SK-MEL-5 (cell line): Measurements from ENCODE around the gene SLC25A21. TPM values are rescaled to one million over a fixed set of nuclear protein-coding genes. Genes with fewer than 3 reads are reported as not detected.

Source experiments
- DNase-seq: peaks from one replicate; pipeline ENCODE4 v3.0.0-alpha.2; 2016; ENCODE audit warnings: low read depth, low spot score
- in situ Hi-C: cut with HindIII; loops from 2 replicates; pipeline ENCODE4 v1.10.0; 2016; ENCODE audit warnings: low sequenced_read_pairs, high pct_unique_total_duplicates, low pct_unique_long_range_greater_than_20kb
- total RNA-seq: library from RNA; depleted of rRNA; stranded (reverse); fragments of >200 nt; shearing (Covaris generic); gene quantifications from 2 replicates; pipeline ENCODE4 v1.2.3, GENCODE V29; 2014

Gene SLC25A21
- total RNA-seq, 1 experiment from 2014 or later: 1.8 TPM

DNA sequence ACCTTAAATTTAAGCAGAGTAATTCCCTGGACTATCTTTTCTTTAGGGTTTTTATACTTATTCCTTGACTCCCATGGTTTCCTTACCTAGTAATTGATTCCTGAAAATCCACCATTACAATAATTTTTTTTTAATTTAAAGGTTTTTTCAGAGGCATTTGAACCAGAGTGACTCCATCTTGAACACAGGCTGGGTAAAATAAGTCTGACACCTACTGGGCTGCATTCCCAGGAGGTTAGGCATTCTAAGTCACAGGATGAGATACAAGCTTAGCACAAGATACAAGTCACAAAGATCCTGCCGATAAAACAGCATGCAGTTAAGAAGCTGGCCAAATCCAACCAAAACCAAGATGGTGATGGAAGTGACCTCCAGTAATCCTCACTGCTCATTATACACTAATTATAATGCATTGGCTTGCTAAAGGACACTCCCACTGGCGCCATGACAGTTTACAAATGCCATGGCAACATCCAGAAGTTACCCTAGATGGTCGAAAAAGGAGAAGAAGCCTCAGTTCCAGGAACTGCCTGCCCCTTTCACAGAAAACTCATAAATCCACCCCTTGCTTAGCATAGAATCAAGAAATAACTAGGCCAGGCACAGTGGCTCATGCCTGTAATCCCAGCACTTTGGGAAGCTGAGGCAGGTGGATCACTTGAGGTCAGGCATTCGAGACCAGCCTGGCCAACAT is 53.6 kb downstream of the SLC25A21 start:
- in situ Hi-C loops: no loop called here
- DNase-seq: no peak

DNA sequence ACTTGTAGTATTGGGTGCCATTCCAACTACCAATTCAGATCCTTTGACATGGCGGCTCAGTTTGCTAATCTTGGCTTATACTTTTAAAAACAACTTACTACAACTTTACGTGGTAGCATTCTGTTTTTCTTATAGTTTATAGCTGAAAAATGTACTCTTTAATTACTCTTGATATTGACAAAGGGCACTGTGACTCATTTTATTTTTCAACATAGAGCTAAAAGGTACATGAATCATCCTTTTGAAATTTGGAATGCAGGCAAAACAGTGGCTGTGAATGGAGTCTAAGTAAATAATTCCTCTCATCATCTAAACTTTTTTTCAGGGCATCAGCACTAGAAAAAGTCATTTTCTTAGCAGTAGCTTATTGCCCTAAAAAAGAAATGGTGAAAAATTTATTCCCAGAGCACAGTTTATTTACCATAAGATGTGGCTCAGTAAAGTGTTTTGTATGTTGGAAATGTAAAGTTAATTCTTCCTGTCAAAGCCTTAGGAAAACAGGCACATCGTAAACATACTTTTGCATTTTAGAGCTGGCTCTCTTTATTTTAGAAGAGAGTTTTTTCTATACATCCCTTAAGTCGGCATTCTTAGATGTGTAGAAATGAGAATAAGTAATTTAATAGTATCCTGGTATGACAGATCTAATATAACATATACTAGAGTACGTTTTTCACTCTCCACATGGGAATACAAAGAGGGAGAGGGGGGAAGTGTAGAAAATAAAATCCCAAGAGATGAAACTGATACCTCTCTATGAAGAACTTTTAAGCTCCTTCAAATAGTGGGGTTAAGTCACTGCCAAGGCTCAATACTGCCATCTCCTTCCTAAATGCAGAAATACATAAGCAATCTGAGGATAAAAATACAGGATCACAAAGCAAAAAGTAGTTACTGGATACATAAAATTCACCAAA is 55.2 kb downstream of the SLC25A21 start:
- in situ Hi-C loops: no loop called here
- peak; percentile 13 for DNase-seq

DNA sequence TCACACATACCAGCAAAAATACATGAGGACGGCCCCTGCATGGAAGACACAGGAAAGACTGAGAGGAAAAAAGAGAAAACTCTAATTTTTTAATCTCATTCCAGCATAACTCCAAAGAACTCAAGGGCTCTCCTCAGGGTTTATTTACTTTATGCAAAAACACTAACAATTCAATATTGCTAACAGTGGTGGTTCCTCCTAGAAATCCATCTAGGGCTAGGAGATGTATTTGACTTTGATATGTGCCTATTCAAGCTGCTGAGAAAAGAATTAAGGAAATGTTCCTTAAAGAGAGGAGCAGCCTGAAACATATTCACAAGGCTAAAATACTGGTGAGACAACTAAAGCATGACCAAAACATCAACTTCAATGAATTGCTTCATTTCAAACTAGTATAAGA is 57.0 kb downstream of the SLC25A21 start:
- in situ Hi-C loops: no loop called here
- no peak for DNase-seq

DNA sequence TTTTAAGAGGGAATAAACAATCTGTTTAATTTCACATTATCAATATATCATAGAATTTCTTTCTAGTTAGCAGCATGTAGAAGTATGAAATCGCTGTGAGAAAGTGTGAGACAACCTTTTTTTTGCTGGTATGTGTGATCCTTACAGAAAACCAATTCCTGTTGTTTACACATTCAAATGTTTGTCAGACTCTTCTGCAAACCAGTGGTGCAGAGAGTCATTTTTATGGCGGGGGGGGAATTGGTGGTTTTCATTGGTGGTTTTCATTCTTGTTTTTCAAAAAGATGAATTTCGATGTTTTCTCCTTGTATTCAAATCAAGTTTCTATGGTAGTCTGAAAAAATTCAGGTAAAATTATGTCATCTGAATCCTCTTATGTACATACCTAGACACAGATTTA is 57.8 kb downstream of the SLC25A21 start:
- no peak for DNase-seq
- in situ Hi-C loops: no loop called here

DNA sequence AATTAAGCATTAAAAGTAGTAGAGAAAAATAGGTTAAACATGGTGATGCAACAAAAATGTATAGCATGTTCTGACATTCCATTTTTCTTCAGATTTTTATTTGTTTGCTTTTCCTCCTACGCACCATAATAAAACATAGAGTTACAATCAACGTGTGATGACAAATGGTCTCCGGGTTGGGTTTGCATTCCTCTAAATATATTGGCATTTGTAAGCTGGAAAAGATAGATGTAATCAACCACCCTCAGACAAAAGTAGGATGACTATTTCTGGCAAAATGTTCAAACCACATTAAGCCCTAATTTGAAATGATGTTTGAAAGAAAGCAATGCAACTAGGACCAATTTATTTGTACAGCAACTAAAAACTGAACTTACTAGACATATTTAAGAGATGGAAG is 58.4 kb downstream of the SLC25A21 start:
- in situ Hi-C loops: no loop called here
- DNase-seq: no peak

DNA sequence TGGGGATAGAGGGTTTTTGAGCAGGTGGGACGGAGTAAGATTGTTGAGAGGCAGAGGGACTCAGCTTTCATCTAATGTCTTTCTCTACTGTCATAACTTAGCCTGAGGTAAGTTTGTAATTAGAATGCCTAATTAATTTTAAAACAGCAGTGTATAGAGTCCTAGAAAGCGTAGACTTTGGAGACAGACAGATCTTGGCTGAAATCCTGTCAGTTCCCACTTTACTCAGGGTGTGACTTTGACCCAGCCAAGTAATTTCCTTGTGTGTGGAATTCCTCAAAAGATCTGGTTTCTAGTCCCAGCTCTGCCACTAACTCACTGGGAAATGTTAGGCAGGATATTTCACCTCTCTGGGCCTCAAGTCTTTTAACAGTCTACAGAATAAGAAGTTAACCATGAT is 74.3 kb downstream of the SLC25A21 start:
- in situ Hi-C loops: no loop called here
- no peak for DNase-seq

DNA sequence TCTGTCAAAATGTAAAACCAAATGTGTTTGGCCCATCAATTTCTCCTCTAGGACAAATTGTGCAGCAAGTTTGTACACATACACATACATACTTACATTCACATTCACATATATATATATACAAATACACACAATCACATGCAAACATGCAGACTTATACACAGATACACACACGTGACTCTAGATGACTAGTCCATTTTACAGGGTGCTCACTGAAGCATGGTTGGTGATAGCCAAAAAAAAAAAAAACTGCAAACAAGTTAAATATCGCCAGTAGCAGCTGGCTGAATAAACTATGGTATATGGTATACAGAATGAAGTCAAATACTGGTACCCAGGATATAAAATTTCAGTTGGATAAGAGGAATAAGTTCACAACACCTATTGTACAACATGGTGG is 77.9 kb downstream of the SLC25A21 start:
- in situ Hi-C loops: no loop called here
- DNase-seq: no peak

DNA sequence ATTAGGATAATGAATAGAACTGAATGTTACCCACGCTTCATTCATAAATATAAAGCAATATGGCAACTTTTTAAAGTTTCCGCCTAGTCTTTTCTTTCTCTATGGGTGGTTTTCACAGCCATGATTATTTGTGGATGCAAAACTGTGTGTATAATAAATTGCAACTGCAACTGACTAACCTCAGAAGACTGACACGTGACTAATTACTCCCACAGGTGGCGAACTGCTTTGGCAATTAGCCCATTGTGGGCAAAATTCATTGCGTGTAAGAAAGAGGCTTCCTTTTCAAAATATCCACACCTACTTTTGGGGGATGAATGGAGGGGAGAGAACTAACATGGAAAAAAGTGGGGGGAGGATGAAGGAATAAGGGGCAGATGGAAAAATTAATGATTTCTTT is 79.0 kb downstream of the SLC25A21 start:
- no peak for DNase-seq
- in situ Hi-C loops: no loop called here

DNA sequence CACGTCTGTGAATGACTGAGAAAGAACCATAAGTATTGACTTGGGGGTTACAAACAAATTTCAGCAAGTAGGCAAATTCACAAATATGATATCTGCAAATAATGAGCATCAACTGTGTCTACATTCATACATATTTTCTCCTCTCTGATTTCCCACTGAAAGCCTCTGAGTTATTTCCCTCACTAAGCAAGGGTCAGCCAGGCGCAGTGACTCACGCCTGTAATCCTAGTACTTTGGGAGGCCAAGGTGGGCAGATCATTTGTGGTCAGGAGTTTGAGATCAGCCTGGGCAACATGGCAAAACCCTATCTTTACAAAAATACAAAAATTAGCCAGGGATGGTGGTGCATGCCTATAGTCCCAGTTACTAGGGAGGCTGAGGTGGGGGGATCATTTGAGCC is 80.8 kb downstream of the SLC25A21 start:
- in situ Hi-C loops: no loop called here
- no peak for DNase-seq

DNA sequence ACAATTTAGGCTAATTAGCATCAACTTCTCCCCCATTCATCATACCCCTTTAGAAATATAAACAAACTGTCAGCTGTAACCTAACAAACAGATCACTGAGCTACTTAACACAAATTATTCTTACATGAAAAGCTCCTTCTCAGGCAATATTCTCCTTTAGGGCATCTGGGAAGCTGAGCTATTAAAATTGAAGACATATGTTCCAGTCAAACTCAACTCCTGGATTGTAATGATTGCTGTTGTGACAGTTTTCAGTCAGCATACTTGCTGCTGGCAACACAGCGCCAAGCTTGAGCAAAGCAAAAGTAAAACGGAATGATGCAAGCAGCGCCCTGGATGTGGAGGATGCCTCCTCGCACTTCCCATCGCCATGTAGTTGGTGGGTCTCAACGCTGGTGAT is 82.4 kb downstream of the SLC25A21 start:
- no peak for DNase-seq
- in situ Hi-C loops: no loop called here

DNA sequence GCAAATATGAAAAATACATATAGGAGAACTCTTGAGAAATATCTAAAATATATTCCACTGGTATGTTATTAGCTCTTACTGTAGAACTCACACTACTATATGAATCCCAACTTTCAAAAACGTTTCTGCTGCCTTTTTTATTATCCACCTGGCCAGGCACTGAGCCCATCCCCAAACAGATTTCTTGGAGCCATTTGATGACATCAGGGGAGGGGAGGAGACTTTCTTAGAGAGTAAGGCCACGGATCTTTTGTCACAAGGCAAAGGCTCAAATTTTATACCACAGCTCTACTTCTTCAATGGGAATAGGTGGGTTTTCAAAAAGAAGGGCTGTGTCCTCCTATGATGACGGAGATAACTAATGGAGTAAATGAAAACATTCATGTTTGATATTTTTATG is 83.0 kb downstream of the SLC25A21 start:
- DNase-seq: no peak
- in situ Hi-C loops: no loop called here

DNA sequence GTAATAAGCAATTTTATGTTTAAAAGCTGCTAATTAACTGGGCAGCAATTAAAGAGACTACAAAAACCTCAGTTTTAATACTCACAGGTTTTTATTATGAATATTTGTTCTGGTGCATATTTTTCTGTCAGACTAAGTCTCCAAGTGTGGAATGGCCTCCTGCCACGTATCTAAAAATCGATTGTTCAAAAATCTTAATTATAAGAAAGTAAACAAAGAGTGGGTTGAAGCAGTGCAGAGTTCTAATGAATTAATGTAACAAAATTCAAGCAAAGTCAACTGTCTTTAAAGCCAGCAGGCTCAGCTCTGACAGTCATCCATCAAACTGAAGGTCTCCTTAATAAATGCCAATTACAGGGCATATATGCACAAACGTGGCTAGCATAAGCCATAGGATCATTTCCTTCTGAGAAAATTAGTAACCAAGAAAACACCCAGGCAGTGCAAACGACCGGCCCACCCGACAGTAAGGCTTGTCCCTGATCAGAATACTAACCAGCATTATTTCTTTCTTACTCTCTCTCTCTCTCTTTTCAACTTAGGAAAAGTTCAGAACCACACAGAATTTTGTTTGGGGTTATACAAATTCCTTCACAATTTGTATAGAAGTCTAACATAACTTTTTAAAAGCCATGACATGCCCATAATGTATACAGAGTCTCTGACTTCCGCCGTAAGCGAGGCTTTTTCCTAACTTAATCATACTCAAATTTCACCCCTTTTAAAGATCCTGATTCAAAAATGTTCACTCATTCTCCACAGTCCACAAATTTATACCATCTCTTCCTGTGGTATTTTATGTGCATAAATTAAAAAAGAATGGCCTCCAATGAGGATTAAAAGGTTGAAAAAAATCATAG is 83.8 kb downstream of the SLC25A21 start:
- in situ Hi-C loops: no loop called here
- no peak for DNase-seq

DNA sequence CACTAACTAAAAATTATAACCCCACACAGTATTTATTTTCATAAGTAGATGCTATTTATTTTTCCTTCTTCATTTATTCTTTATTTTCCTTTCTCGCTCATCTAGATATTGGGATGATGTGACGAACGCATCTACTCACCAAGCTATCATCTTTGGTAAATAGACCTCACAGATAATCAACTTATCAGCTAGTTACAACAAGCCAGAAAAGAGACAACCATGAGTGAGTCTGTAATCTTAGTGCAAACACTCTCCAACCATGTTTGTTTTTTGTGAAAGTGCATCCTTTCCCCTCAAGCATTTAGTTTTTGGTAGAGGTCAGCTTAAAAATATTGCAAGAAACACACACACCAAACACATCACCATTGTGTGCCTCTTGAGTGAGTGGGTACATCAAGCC is 84.9 kb downstream of the SLC25A21 start:
- in situ Hi-C loops: no loop called here
- no peak for DNase-seq

DNA sequence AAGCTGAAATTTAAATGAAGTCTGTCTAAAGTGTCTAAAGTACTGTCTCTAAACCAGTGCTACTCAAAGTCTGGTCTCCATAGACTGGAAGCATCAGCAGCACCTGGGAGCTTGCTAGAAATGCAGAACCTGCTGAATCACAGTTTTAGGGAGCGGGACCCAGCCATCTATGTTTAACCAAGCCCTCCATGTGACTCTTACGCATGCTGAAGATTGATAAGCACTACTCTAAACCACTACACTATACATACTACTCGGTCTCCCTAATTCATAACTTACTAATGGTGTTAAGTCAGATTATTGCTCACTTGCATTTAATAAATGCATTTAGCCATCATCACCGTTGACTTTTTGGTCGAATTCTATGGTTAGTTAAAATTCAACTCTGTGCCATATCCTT is 88.8 kb downstream of the SLC25A21 start:
- in situ Hi-C loops: no loop called here
- DNase-seq: no peak

DNA sequence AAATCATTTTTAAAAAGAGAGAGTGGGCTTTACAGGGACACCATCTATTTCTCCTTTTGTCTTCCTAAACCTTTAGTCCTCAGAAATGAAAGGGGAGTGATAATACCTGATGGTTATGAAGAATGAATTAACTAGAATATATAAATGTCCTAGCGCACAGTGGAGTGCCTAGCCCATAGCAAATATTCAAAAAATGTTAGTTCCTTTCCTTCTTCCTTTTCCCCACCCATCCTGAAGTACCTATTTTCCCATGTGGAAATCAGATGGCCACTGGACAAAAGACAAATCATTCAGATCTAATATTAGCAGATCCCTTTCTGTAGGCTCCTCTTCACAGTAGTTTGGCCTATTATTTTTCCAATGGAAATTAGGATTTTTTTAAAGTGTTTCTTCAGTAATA is 90.0 kb downstream of the SLC25A21 start:
- no peak for DNase-seq
- in situ Hi-C loops: no loop called here

DNA sequence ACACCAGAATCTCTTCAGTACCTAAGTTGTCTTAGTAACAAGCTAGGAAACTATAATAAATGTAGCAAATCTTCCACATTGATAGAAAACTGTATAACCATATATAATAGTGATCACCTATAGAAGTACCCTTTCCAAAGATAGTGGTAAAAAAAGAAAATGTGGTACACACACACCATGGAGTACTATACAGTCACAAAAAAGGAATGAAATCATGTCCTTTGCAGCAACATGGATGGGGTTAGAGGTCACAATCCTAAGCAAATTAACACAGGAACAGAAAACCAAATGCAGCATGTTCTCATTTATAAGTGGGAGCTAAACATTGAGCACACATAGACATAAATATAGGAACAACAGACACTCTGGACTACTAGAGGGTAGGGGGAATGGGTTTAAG is 90.5 kb downstream of the SLC25A21 start:
- in situ Hi-C loops: no loop called here

DNA sequence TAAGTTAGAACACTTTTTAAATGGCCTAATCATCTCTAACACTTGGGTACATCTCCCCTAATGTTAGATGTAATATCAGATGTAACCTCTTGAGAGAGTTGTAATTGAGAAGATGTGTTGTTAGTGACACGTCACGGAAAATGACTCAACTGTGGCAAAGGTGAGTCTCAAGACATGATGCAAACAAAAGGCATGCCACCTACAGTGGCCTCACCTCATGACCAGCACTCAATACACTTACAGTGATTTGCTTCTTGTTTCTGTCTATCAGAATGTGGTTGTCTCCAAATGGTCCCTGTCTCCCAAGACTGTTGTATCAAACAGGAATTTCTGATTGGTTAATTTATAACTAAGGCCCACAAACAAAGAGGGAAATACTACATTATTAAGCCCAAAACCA is 91.2 kb downstream of the SLC25A21 start:
- no peak for DNase-seq
- in situ Hi-C loops: no loop called here

More for the DNA sequence above, 90.5 kb downstream of the SLC25A21 start:
- no peak for DNase-seq

DNA sequence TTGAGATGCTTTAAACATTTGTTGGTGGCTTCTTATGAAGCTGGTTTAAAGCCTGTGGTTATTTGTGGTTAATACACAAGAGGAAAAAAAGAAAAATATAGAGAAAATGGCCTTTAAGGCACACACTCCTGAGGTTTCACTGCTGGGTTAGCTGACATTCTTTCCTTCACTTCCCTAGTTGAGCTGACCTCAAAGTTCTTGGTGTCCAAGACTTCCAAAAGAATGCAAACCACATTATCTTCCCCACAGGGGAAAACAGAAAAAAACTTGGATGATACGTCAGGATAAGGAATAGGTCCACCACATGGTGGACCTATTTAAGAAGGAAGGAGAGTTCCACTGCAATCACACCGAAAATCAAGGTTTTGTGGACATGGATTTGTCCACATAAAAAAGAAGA is 94.3 kb downstream of the SLC25A21 start:
- DNase-seq: no peak
- in situ Hi-C loops: no loop called here
